Measurements from ENCODE around the gene INCA1. TPM values are rescaled to one million over a fixed set of nuclear protein-coding genes. Genes with fewer than 3 reads are reported as not detected.

The INCA1 gene
- total and polyA plus RNA-seq, 2 of the 13 experiments (the other 11 are each of a cell fraction or from before 2014, with no cell fraction given): 0.93 to 2.6 TPM

- no peak for TF ChIP-seq ZBTB1 (CRISPR knock-in tag; IDR thresholded peaks at IDR 0.05; ENCODE audit: borderline replicate concordance)
- peak; percentile 60; the same call in 1 of the 2 replicates for TF ChIP-seq WIZ (CRISPR knock-in tag; IDR thresholded peaks at IDR 0.05)
- 0 out of 2 replicates have a peak, but pooled peaks have one; percentile 58 for TF ChIP-seq SNAPC2 (CRISPR knock-in tag; IDR thresholded peaks at IDR 0.05)
- 0 out of 2 replicates have a peak, but pooled peaks have one; percentile 37 for TF ChIP-seq ZNF784 (CRISPR knock-in tag; IDR thresholded peaks at IDR 0.05; ENCODE audit: borderline replicate concordance)
- TF ChIP-seq RCOR2 (CRISPR knock-in tag; IDR thresholded peaks at IDR 0.05): peak; percentile 39; the same call in 1 of the 2 replicates
- peak; percentile 75 for TF ChIP-seq MAX (IDR thresholded peaks at IDR 0.05)
- TF ChIP-seq, protein P1, sequence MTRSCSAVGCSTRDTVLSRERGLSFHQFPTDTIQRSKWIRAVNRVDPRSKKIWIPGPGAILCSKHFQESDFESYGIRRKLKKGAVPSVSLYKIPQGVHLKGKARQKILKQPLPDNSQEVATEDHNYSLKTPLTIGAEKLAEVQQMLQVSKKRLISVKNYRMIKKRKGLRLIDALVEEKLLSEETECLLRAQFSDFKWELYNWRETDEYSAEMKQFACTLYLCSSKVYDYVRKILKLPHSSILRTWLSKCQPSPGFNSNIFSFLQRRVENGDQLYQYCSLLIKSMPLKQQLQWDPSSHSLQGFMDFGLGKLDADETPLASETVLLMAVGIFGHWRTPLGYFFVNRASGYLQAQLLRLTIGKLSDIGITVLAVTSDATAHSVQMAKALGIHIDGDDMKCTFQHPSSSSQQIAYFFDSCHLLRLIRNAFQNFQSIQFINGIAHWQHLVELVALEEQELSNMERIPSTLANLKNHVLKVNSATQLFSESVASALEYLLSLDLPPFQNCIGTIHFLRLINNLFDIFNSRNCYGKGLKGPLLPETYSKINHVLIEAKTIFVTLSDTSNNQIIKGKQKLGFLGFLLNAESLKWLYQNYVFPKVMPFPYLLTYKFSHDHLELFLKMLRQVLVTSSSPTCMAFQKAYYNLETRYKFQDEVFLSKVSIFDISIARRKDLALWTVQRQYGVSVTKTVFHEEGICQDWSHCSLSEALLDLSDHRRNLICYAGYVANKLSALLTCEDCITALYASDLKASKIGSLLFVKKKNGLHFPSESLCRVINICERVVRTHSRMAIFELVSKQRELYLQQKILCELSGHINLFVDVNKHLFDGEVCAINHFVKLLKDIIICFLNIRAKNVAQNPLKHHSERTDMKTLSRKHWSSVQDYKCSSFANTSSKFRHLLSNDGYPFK (CRISPR knock-in tag; IDR thresholded peaks at IDR 0.05; ENCODE audit: borderline replicate concordance): peak; percentile 37; the same call in 1 of the 2 replicates
- TF ChIP-seq TCF12 (IDR thresholded peaks at IDR 0.05): no peak
- TF ChIP-seq TCF12 (CRISPR knock-in tag; IDR thresholded peaks at IDR 0.05): peak; percentile 45; the same call in 1 of the 2 replicates
- TF ChIP-seq ERF (CRISPR knock-in tag; IDR thresholded peaks at IDR 0.05): 0 out of 2 replicates have a peak, but pooled peaks have one; percentile 54
- TF ChIP-seq, protein P2, sequence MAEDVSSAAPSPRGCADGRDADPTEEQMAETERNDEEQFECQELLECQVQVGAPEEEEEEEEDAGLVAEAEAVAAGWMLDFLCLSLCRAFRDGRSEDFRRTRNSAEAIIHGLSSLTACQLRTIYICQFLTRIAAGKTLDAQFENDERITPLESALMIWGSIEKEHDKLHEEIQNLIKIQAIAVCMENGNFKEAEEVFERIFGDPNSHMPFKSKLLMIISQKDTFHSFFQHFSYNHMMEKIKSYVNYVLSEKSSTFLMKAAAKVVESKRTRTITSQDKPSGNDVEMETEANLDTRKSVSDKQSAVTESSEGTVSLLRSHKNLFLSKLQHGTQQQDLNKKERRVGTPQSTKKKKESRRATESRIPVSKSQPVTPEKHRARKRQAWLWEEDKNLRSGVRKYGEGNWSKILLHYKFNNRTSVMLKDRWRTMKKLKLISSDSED (CRISPR knock-in tag; IDR thresholded peaks at IDR 0.05): 0 out of 2 replicates have a peak, but pooled peaks have one; percentile 33
- TF ChIP-seq NCOA5 (CRISPR knock-in tag; IDR thresholded peaks at IDR 0.05): no peak
- no peak for TF ChIP-seq CREB1 (IDR thresholded peaks at IDR 0.05)
- TF ChIP-seq CREB1 (CRISPR knock-in tag; IDR thresholded peaks at IDR 0.05): 0 out of 2 replicates have a peak, but pooled peaks have one; percentile 45
- TF ChIP-seq MXD1 (CRISPR knock-in tag; IDR thresholded peaks at IDR 0.05): 0 out of 2 replicates have a peak, but pooled peaks have one; percentile 60
- TF ChIP-seq, protein P3, sequence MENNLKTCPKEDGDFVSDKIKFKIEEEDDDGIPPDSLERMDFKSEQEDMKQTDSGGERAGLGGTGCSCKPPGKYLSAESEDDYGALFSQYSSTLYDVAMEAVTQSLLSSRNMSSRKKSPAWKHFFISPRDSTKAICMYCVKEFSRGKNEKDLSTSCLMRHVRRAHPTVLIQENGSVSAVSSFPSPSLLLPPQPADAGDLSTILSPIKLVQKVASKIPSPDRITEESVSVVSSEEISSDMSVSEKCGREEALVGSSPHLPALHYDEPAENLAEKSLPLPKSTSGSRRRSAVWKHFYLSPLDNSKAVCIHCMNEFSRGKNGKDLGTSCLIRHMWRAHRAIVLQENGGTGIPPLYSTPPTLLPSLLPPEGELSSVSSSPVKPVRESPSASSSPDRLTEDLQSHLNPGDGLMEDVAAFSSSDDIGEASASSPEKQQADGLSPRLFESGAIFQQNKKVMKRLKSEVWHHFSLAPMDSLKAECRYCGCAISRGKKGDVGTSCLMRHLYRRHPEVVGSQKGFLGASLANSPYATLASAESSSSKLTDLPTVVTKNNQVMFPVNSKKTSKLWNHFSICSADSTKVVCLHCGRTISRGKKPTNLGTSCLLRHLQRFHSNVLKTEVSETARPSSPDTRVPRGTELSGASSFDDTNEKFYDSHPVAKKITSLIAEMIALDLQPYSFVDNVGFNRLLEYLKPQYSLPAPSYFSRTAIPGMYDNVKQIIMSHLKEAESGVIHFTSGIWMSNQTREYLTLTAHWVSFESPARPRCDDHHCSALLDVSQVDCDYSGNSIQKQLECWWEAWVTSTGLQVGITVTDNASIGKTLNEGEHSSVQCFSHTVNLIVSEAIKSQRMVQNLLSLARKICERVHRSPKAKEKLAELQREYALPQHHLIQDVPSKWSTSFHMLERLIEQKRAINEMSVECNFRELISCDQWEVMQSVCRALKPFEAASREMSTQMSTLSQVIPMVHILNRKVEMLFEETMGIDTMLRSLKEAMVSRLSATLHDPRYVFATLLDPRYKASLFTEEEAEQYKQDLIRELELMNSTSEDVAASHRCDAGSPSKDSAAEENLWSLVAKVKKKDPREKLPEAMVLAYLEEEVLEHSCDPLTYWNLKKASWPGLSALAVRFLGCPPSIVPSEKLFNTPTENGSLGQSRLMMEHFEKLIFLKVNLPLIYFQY (CRISPR knock-in tag; IDR thresholded peaks at IDR 0.05; ENCODE audit: borderline replicate concordance): peak; percentile 57; the same call in 1 of the 2 replicates
- TF ChIP-seq, protein P4, sequence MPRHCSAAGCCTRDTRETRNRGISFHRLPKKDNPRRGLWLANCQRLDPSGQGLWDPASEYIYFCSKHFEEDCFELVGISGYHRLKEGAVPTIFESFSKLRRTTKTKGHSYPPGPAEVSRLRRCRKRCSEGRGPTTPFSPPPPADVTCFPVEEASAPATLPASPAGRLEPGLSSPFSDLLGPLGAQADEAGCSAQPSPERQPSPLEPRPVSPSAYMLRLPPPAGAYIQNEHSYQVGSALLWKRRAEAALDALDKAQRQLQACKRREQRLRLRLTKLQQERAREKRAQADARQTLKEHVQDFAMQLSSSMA (CRISPR knock-in tag; IDR thresholded peaks at IDR 0.05): no peak
- 0 out of 2 replicates have a peak, but pooled peaks have one; percentile 65 for TF ChIP-seq ZNF354B (CRISPR knock-in tag; IDR thresholded peaks at IDR 0.05)
- TF ChIP-seq FOSL1 (CRISPR knock-in tag; IDR thresholded peaks at IDR 0.05; ENCODE audit: borderline replicate concordance): no peak
These were observed 1.6 kb upstream of the INCA1 start (continued) for GRCh38 chr17:4998732-4999429.

Data from HepG2 (cell line).